ENCODE data around the gene ACTR1B. TPM values are rescaled to one million over a fixed set of nuclear protein-coding genes. Genes with fewer than 3 reads are reported as not detected.

Gene ACTR1B
- polyA plus RNA-seq, 1 experiment = 64.6 TPM

DNA sequence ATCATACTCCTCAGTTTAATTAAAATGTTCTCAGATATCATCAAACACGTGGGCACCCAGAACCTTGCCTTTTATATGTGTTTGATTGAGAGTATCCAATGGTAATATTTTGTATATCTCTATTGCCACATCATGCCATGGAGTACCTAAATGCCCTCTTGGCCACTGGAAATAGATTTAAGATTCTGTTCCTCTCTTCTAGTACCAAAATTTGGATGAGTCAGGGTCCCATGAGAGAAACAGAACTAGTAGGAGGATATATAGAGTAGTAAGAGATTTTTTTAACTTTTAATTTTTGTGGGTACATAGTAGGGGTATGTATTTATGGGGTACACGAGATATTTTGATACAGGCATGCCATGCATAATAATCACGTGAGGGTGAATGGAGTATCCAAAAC is 39.9 kb upstream of the ACTR1B start:
- TF ChIP-seq, protein P1, sequence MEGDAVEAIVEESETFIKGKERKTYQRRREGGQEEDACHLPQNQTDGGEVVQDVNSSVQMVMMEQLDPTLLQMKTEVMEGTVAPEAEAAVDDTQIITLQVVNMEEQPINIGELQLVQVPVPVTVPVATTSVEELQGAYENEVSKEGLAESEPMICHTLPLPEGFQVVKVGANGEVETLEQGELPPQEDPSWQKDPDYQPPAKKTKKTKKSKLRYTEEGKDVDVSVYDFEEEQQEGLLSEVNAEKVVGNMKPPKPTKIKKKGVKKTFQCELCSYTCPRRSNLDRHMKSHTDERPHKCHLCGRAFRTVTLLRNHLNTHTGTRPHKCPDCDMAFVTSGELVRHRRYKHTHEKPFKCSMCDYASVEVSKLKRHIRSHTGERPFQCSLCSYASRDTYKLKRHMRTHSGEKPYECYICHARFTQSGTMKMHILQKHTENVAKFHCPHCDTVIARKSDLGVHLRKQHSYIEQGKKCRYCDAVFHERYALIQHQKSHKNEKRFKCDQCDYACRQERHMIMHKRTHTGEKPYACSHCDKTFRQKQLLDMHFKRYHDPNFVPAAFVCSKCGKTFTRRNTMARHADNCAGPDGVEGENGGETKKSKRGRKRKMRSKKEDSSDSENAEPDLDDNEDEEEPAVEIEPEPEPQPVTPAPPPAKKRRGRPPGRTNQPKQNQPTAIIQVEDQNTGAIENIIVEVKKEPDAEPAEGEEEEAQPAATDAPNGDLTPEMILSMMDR (IDR thresholded peaks at IDR 0.05; ENCODE audit: insufficient read depth, low read depth, low read length) = no peak
- no peaks in the 10 kb centered on the region for H3K27me3 ChIP-seq (ENCODE audit: control insufficient read depth, insufficient read depth, low read length)
- CTCF ChIA-PET = interaction anchor here (0.6 to 2.0 kb wide), 3 partner anchors 9 to 565 kb away, joined by 3 to 7 read pairs (median 4); no protein-coding TSS in a partner anchor
- no peaks in the 10 kb centered on the region for H3K36me3 ChIP-seq (ENCODE audit: control insufficient read depth, insufficient read depth, low read length)
- H3K4me3 ChIP-seq (ENCODE audit: low read depth, low read length) = no peak overlapping the region
- POLR2A ChIA-PET = no interaction called here
- no peak for DNase-seq (ENCODE audit: low read depth)

DNA sequence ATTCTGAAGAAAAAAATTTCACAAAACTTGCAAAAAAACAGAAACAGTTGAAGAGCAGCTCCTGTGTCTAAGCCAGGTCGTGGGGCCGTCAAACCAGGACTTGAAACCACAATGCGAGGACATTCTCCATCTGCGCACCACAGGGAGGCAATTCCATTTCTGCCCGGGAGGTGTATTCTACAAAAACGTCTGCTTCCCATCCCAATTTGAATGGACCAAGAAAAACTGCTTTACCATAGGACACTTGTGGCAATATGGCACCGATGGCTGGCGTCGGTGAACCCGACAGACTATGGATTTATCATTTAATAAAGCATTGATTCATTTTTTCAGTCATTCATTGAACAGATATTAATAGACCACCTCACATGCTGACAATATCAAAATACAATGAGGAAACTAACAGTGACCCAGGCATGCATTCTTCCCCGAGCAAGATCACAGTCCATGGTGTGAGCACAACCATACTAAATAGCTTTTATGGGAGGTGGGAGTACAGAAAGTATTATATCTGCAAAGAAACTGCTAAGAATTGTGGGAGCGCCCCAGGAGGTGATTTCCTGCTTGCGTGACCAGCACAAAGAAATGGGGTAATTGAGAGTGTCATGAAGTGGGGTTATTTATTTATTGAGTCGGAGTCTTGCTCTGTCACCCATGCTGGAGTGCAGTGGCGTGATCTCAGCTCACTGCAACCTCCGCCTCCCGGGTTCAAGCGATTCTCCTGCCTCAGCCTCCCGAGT is 39.1 kb upstream of the ACTR1B start:
- Histone ChIP-seq H3K4me3 (ENCODE audit: low read depth, low read length) (no peak overlapping the region), H3K27me3 (ENCODE audit: control insufficient read depth, insufficient read depth, low read length) (no peaks in the 10 kb centered on the region), H3K36me3 (ENCODE audit: control insufficient read depth, insufficient read depth, low read length) (no peaks in the 10 kb centered on the region)
- DNase-seq (ENCODE audit: low read depth) = no peak
- TF ChIP-seq, protein P1 (IDR thresholded peaks at IDR 0.05; ENCODE audit: insufficient read depth, low read depth, low read length) = no peak
- CTCF ChIA-PET = interaction anchor here (1.5 to 2.6 kb wide), 3 partner anchors 10 to 566 kb away, joined by 4 to 13 read pairs (median 7); no protein-coding TSS in a partner anchor
- POLR2A ChIA-PET = no interaction called here

DNA sequence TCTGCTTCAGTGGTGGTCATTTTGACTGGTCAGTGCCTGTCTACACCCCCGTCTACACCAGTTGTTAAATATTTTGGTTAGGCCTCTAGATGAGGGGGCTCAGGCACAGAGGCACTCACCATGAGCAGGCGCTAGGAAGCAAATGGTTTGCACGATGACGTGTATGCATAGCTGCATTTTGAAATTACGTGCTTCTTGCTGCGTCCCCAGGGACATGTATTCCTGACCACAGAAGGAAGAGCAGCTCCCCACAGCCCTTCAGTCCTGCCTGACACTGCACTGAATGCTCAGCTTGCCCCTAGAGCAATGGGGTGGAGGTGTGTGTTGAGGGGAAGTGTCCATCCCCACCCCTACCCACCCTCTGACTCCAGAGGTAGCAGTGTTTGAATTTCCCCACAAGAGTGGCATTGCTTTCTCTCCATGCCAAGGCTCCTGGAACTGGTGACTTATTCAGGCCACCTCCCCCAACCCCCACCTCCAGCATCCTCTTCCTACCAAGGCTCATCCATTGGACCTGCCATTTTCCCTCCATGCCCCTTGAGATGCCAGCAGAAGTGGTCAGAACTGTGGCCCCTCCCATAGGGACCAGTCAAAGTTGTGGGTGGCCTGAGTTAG is 38.1 kb upstream of the ACTR1B start:
- H3K27me3 ChIP-seq (ENCODE audit: control insufficient read depth, insufficient read depth, low read length) = no peaks in the 10 kb centered on the region
- TF ChIP-seq, protein P1 (IDR thresholded peaks at IDR 0.05; ENCODE audit: insufficient read depth, low read depth, low read length) = no peak
- DNase-seq (ENCODE audit: low read depth) = no peak
- ChIA-PET POLR2A (no interaction called here), CTCF (interaction anchor here (0.6 to 7.4 kb wide), 4 partner anchors 111 to 685 kb away, joined by 3 to 92 read pairs (median 10); no protein-coding TSS in a partner anchor)
- H3K36me3 ChIP-seq (ENCODE audit: control insufficient read depth, insufficient read depth, low read length) = no peaks in the 10 kb centered on the region
- H3K4me3 ChIP-seq (ENCODE audit: low read depth, low read length) = no peak overlapping the region

DNA sequence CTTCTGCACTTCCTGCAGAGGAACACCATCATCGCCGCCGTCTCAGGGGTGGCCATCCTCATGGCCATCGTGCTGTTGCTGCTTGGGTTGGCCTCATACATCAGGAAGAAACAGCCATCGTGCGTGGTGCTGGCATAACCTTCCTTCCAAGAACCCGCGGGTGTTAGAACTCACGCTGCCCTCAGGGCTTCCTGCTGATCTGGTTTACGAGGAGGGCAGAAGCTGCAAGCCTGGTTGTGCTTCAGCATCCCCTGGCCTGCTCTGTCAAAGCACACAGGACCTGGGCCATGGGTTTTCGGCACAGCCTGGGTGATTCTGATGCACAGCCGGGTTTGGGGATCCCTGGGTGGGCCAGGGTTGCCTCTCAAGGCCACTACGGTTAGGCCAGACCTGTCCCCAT is 37.3 kb upstream of the ACTR1B start:
- DNase-seq (ENCODE audit: low read depth) = no peak
- Histone ChIP-seq H3K27me3 (ENCODE audit: control insufficient read depth, insufficient read depth, low read length) (no peaks in the 10 kb centered on the region), H3K4me3 (ENCODE audit: low read depth, low read length) (no peak overlapping the region), H3K36me3 (ENCODE audit: control insufficient read depth, insufficient read depth, low read length) (no peaks in the 10 kb centered on the region)
- POLR2A ChIA-PET = no interaction called here
- CTCF ChIA-PET = interaction anchor here (0.6 to 7.4 kb wide), 9 partner anchors 8 to 1636 kb away, joined by 3 to 92 read pairs (median 8); no protein-coding TSS in a partner anchor
- TF ChIP-seq, protein P1 (IDR thresholded peaks at IDR 0.05; ENCODE audit: insufficient read depth, low read depth, low read length) = no peak

DNA sequence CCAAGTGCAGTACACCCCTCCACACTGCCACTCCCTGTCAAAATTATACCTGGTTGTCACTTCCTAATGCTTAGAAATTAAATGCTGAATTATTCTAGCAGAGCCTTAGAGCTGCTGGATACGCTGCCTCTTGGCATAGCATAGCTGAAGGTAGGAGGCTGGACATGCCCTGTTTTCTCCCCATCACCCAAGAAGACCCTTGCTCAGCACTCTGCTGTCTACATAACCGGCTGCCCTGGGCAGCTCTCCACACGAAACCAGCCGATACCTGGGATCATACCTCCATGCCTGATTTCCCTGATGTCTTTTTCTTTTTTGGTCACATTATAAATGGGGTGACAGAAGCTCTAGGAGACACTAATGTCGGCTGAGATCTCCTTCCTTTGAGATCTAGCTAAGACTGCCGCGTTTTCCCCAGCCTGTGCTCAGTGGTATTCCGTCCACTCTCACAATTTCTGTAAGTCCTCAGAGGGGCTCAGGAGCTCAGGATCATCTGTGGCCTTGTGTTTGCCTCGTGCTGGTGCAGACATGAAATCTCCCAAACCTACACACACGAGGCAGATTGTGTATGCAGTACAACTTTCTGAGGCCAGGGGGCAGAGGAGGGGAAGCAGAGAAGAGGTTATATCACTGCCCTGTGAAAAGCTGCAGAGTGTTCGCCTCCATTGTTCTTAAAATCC is 36.1 kb upstream of the ACTR1B start:
- H3K27me3 ChIP-seq (ENCODE audit: control insufficient read depth, insufficient read depth, low read length) = no peaks in the 10 kb centered on the region
- H3K36me3 ChIP-seq (ENCODE audit: control insufficient read depth, insufficient read depth, low read length) = no peaks in the 10 kb centered on the region
- DNase-seq (ENCODE audit: low read depth) = no peak
- POLR2A ChIA-PET = interaction anchor here (0.6 kb wide), 1 partner anchor 685 kb away, joined by 3 read pairs; no protein-coding TSS in a partner anchor
- TF ChIP-seq, protein P1 (IDR thresholded peaks at IDR 0.05; ENCODE audit: insufficient read depth, low read depth, low read length) = peak; percentile 80
- CTCF ChIA-PET = interaction anchor here (0.6 to 7.4 kb wide), 26 partner anchors 9 to 1635 kb away, joined by 3 to 171 read pairs (median 4); partner anchors contain the start of genes ANKRD36B and ZAP70
- no peak overlapping the region for H3K4me3 ChIP-seq (ENCODE audit: low read depth, low read length)

All from BJ (cell line).